T-cell (primary cell): ENCODE data around the gene OSBPL10. TPM values are rescaled to one million over a fixed set of nuclear protein-coding genes. Genes with fewer than 3 reads are reported as not detected.

ENCODE experiments used
- ATAC-seq, 4 experiments: fragments of 200-7000 bp in 3 of 4; fragments of 150-1000 bp in 1 of 4; cut with Tn5 transposase; replicated peaks in 1 of 4; 1 replicate in 3 of 4; 2 replicates in 1 of 4; pipeline ENCODE4 v1.10.0; 2021; ENCODE audit warnings: moderate library complexity in 3 of 4, mild to moderate bottlenecking in 2 of 4, moderate number of reproducible peaks in 1 of 4
- CTCF ChIA-PET, 2 donors: fragments of 300-600 bp; sonication (Branson Sonifier 250); formaldehyde crosslinking; loops; one replicate each; lab custom pipeline; 2022; ENCODE audit warnings: antibody characterized with exemption in 2 of 2; lab: Charles Lee
- POLR2A ChIA-PET, 2 donors: fragments of 300-600 bp; sonication (Branson Sonifier 250); formaldehyde crosslinking; loops; one replicate each; lab custom pipeline; 2022; ENCODE audit warnings: antibody characterized with exemption in 2 of 2; lab: Charles Lee
- DNase-seq, 35 experiments: peaks; one replicate each; pipeline versions ENCODE4 v3.0.0 to v3.0.0-alpha.2; 2013 to 2023
- H3K27ac ChIP-seq: one replicate; pipeline ENCODE4 v1.5.1; 2013; ENCODE audit warnings: low read length
- H3K27me3 ChIP-seq, 2 experiments: replicated peaks in 1 of 2; 1 replicate in 1 of 2; 2 replicates in 1 of 2; pipeline versions ENCODE4 v1.6.1 to v1.7.0; 2013; ENCODE audit warnings: low read length in 1 of 2, mixed read lengths in 1 of 2; ENCODE audit not compliant: control insufficient read depth in 2 of 2, insufficient read depth in 2 of 2; ENCODE audit errors: extremely low read depth in 1 of 2
- H3K36me3 ChIP-seq, 2 donors: 1 replicate in 1 of 2; 2 replicates in 1 of 2; pipeline versions ENCODE4 v1.6.1 to v1.7.0; 2013; ENCODE audit warnings: low read length in 1 of 2; ENCODE audit not compliant: control insufficient read depth in 2 of 2, insufficient read depth in 1 of 2; ENCODE audit errors: extremely low read depth in 1 of 2
- H3K4me1 ChIP-seq, 2 experiments: 1 replicate in 1 of 2; 2 replicates in 1 of 2; pipeline versions ENCODE4 v1.6.1 to v1.7.0; 2013; ENCODE audit warnings: low read length in 2 of 2, mixed read lengths in 1 of 2; ENCODE audit not compliant: insufficient read depth in 2 of 2, control insufficient read depth in 1 of 2; ENCODE audit errors: extremely low read depth in 1 of 2
- H3K4me3 ChIP-seq, 2 donors: 1 replicate in 1 of 2; 2 replicates in 1 of 2; pipeline versions ENCODE4 v1.5.1 to v1.7.0; 2013; ENCODE audit warnings: mild to moderate bottlenecking in 2 of 2, low read length in 1 of 2, moderate library complexity in 1 of 2; ENCODE audit not compliant: control insufficient read depth in 1 of 2; ENCODE audit errors: extremely low read depth in 1 of 2
- H3K9me3 ChIP-seq: 2 replicates; pipeline ENCODE4 v1.7.0; 2013
- H3K27ac Mint-ChIP-seq, 2 donors: one replicate each; pipeline ENCODE4 v1.8.0; 2020 to 2021; ENCODE audit warnings: mild to moderate bottlenecking in 2 of 2, mixed read lengths in 2 of 2
- H3K27me3 Mint-ChIP-seq, 2 donors: one replicate each; pipeline ENCODE4 v1.8.0; 2021 to 2022; ENCODE audit warnings: mixed read lengths in 2 of 2
- H3K36me3 Mint-ChIP-seq: one replicate; pipeline ENCODE4 v1.8.0; 2021; ENCODE audit warnings: mixed read lengths
- H3K4me1 Mint-ChIP-seq, 3 donors: one replicate each; pipeline ENCODE4 v1.8.0; 2020 to 2022; ENCODE audit warnings: mixed read lengths in 3 of 3, mild to moderate bottlenecking in 1 of 3
- H3K4me3 Mint-ChIP-seq, 3 donors: one replicate each; pipeline ENCODE4 v1.8.0; 2020 to 2022; ENCODE audit warnings: mild to moderate bottlenecking in 3 of 3, mixed read lengths in 3 of 3, moderate library complexity in 3 of 3
- H3K9me3 Mint-ChIP-seq, 3 donors: one replicate each; pipeline ENCODE4 v1.8.0; 2020 to 2022; ENCODE audit warnings: mixed read lengths in 3 of 3
- WGBS: methylation state at CpG from one replicate; pipeline ENCODE4 v1.1.5; 2013; ENCODE audit warnings: missing lambda C conversion rate; ENCODE audit not compliant: insufficient coverage; 5-methylcytosine and 5-hydroxymethylcytosine counted together
- total RNA-seq, 35 experiments: library from RNA in 6 of 35; stranded (reverse) in 6 of 35; fragments of 120-200 nt in 1 of 35; gene quantifications; one replicate each; pipeline versions ENCODE4 v1.2.1 to v1.2.4 and lab custom pipeline; 2013 to 2026

Gene OSBPL10
- total RNA-seq, 5 donors from 2014 or later (not counting 1 experiment from before 2014, with no cell fraction given) = 0.77 to 10.4 (median 2.1) TPM

DNA sequence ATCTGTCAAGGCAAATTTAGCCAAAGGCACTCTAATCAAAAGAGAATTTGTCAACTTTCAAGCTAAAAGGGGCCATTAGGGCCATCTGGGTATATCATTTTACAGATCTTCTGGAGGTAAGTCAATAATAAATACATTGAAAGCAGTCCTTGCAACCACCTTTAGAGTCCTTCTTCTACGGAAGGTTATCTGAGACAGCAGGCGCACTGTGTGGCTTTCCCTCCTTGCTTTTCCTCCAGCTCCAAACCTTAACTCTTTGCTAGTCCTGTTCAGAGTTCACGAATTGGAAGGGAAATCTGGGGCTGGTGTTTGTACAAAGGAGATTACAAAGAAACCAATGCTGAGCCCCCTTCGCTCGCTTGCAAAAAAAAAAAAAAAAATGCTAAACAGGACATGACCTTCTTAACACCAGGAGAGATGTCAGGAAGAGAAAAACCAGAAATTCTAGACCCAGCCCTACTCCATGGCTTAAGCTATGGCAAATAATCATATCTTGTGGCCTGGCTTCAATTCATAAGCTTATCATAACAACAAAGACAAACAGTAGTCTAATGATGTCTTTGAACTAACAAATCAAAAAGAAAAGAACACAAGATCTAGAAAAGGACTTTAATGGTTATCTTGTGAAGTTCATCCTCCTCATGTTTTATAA is 232.7 kb downstream of the OSBPL10 start:
- Mint-ChIP-seq H3K4me3 (no peak overlapping the region), H3K27me3 (no peaks in the 10 kb centered on the region), H3K27ac (no peak overlapping the region), H3K36me3 (no peaks in the 10 kb centered on the region), H3K4me1 (no peaks in the 10 kb centered on the region), H3K9me3 (no peaks in the 10 kb centered on the region)
- ATAC-seq (no peak), DNase-seq (no peak)
- no CpG with 5 or more reads among the region's 5 CpGs for WGBS
- H3K4me3 ChIP-seq = no peak overlapping the region
- no peaks in the 10 kb centered on the region for H3K4me1 ChIP-seq
- ChIA-PET CTCF (no interaction called here), POLR2A (interaction anchor here in 1 of 2 donors (0.6 kb wide), 1 partner anchor 60 kb away, joined by 4 read pairs; no protein-coding TSS in a partner anchor)
- H3K36me3 ChIP-seq = no peaks in the 10 kb centered on the region
- no peaks in the 10 kb centered on the region for H3K9me3 ChIP-seq
- no peak overlapping the region for H3K27ac ChIP-seq
- peaks cover 0 to 3% of the 10 kb centered on the region in 2 experiments for H3K27me3 ChIP-seq

DNA sequence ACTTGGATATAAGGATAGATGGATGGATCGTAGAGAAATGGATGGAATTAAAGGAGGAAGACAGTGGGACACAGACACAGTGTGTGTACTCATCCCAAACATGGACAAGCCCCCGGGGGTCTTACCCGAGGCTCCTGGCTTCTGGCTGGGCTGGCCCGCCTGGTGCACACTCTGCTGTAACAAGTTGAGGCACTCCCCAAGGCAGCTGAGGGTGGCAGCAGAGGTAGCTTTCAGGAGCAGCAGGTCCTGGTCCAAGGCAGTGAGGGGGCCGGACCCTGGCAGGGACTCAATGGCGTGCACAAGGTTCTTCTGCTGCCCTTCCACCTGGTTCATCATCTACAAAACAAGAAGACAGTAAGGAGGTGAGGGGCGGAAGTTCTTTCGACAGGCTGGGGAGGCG is 233.3 kb downstream of the OSBPL10 start:
- no peak overlapping the region for H3K4me3 Mint-ChIP-seq
- no peaks in the 10 kb centered on the region for H3K36me3 Mint-ChIP-seq
- no peaks in the 10 kb centered on the region for H3K4me1 Mint-ChIP-seq
- no peak overlapping the region for H3K27ac Mint-ChIP-seq
- Histone ChIP-seq H3K27me3 (peaks cover 0 to 3% of the 10 kb centered on the region in 2 experiments), H3K9me3 (no peaks in the 10 kb centered on the region), H3K36me3 (peaks cover 0 to 4% of the 10 kb centered on the region in 2 donors), H3K4me1 (no peaks in the 10 kb centered on the region), H3K4me3 (no peak overlapping the region), H3K27ac (no peak overlapping the region)
- POLR2A ChIA-PET = no interaction called here
- no peak for ATAC-seq
- CTCF ChIA-PET = no interaction called here
- H3K27me3 Mint-ChIP-seq = no peaks in the 10 kb centered on the region
- H3K9me3 Mint-ChIP-seq = no peaks in the 10 kb centered on the region
- no peak for DNase-seq
- WGBS = 95% methylated on average over 3 of the region's 9 CpGs

DNA sequence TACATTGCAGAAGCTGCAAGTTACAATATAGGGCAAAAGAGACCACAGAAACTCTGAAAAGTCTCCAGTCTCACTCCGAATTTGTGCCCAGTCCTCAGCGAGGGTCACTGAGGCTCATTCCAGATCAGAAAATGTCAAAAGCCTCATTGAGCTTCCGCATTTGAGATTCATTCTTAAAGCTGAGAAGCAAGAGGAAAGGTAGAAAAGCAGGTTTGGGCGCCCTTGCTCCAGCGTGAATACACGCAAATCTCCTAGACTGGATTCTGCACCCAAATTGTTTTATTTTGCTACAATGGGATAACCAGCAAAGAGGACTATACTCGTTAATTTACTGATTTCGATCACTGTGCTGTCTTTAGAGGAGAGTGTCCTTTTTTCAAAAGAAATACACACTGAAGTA is 236.1 kb downstream of the OSBPL10 start:
- ChIA-PET CTCF (no interaction called here), POLR2A (no interaction called here)
- Histone ChIP-seq H3K27ac (no peak overlapping the region), H3K4me1 (no peaks in the 10 kb centered on the region), H3K36me3 (peaks cover 0 to 4% of the 10 kb centered on the region in 2 donors), H3K9me3 (no peaks in the 10 kb centered on the region), H3K4me3 (no peak overlapping the region), H3K27me3 (peaks cover 0 to 3% of the 10 kb centered on the region in 2 experiments)
- no peaks in the 10 kb centered on the region for H3K36me3 Mint-ChIP-seq
- no peak for ATAC-seq
- no peak for DNase-seq
- H3K27ac Mint-ChIP-seq = no peak overlapping the region
- H3K27me3 Mint-ChIP-seq = no peaks in the 10 kb centered on the region
- no peaks in the 10 kb centered on the region for H3K9me3 Mint-ChIP-seq
- no peak overlapping the region for H3K4me3 Mint-ChIP-seq
- WGBS = 87% methylated on average over 4 of the region's 8 CpGs
- no peaks in the 10 kb centered on the region for H3K4me1 Mint-ChIP-seq

DNA sequence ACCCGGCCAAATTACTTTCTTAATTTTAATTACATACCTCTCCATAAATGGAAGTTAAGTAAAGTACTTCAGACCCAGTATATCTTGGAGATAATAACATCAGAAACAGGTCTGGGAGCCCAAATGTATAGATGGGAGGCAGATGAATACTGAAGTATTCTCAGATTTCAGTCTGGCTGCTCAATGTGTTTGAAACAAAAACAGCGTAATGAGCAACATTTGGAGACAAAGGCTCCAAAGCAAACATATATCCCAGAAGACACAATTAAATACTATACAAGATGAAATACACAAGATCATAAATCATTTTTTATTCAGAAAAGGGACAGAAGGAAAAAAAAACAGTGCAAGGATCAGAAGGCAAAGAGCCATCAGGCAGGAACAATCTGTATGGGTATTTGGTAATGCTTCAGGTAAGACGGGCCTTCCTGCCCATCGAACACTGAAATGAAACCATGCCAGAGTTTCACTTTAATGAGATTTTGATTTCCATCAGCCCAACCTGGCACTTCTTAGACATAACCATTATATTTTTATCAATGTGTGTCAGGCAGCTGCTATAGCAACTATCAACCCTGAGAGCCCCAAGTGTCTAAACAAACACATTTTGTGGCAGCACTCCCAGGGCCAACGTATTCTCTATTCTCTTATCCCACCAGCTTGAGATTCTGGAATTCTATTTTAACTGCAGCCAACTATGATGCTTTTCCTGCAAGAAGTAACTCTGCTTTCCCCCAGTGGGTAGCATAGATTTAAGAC is 237.6 kb downstream of the OSBPL10 start:
- CTCF ChIA-PET = interaction anchor here in 1 of 2 donors (1.1 kb wide), 1 partner anchor 20 kb away, joined by 3 read pairs; no protein-coding TSS in a partner anchor
- DNase-seq (no peak), ATAC-seq (no peak)
- no peak overlapping the region for H3K27ac ChIP-seq
- Mint-ChIP-seq H3K4me1 (no peaks in the 10 kb centered on the region), H3K27ac (no peak overlapping the region), H3K9me3 (no peaks in the 10 kb centered on the region), H3K36me3 (no peaks in the 10 kb centered on the region), H3K4me3 (no peak overlapping the region), H3K27me3 (no peaks in the 10 kb centered on the region)
- no CpG with 5 or more reads among the region's 5 CpGs for WGBS
- peaks cover 0 to 4% of the 10 kb centered on the region in 2 donors for H3K36me3 ChIP-seq
- no peak overlapping the region for H3K4me3 ChIP-seq
- POLR2A ChIA-PET = no interaction called here
- no peaks in the 10 kb centered on the region for H3K9me3 ChIP-seq
- no peaks in the 10 kb centered on the region for H3K4me1 ChIP-seq
- H3K27me3 ChIP-seq = peaks cover 0 to 3% of the 10 kb centered on the region in 2 experiments

DNA sequence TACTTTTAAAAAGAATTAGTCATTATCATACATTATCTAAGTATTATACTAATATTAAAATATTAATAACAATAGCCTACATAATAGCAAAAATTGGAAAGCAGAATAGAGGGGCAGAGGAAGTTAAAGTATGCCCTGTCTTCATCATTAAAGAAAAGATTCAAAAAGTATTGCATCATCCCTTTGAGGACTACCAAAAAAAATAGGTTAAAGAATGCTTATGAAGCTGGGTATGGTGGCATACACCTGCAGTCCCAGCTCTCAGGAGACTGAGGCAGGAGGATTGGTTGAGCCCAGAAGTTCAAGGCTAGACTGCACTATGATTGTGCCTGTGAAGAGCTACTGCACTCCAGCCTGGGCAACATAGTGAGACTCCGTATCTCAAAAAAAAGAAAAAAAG is 240.7 kb downstream of the OSBPL10 start:
- ATAC-seq = no peak
- H3K36me3 ChIP-seq = peaks cover 0 to 4% of the 10 kb centered on the region in 2 donors

DNA sequence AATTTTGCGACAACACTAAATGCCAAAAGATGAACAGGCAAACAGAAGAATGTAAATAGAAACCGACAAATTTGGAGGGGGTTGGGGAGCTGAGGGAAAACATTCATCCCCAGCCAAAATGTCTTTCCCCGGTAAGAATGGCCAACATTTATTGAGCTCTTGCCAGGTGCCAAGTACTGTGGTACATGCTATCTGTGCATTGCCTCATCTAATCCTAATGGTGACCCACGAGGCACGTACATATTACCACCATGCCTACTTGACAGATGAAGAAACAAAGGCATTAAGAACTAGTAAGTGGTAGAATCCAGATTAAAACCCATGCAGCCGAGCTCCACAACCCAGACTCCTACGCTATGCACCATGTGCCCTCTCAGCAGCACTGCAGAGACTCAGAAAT is 242.7 kb downstream of the OSBPL10 start:
- no CpG with 5 or more reads among the region's 7 CpGs for WGBS
- no peaks in the 10 kb centered on the region for H3K4me1 ChIP-seq
- DNase-seq (no peak), ATAC-seq (no peak)
- no peaks in the 10 kb centered on the region for H3K27me3 ChIP-seq
- H3K9me3 ChIP-seq = no peaks in the 10 kb centered on the region
- Mint-ChIP-seq H3K4me1 (no peaks in the 10 kb centered on the region), H3K27ac (no peak overlapping the region), H3K4me3 (no peak overlapping the region), H3K36me3 (no peaks in the 10 kb centered on the region), H3K9me3 (no peaks in the 10 kb centered on the region), H3K27me3 (peaks cover 4 to 5% of the 10 kb centered on the region in 2 donors)
- CTCF ChIA-PET = no interaction called here
- peaks cover 0 to 4% of the 10 kb centered on the region in 2 donors for H3K36me3 ChIP-seq
- H3K4me3 ChIP-seq = no peak overlapping the region
- POLR2A ChIA-PET = interaction anchor here in 1 of 2 donors (0.7 kb wide), 1 partner anchor 267 kb away, joined by 4 read pairs; no protein-coding TSS in a partner anchor
- no peak overlapping the region for H3K27ac ChIP-seq

More for the DNA sequence above, 240.7 kb downstream of the OSBPL10 start:
- H3K4me3 ChIP-seq = no peak overlapping the region
- H3K27ac ChIP-seq = no peak overlapping the region
- Mint-ChIP-seq H3K4me3 (no peak overlapping the region), H3K9me3 (no peaks in the 10 kb centered on the region), H3K4me1 (no peaks in the 10 kb centered on the region), H3K27me3 (peaks cover 4 to 5% of the 10 kb centered on the region in 2 donors), H3K36me3 (no peaks in the 10 kb centered on the region), H3K27ac (no peak overlapping the region)
- no peaks in the 10 kb centered on the region for H3K9me3 ChIP-seq
- DNase-seq = no peak
- POLR2A ChIA-PET = no interaction called here
- CTCF ChIA-PET = interaction anchor here in 1 of 2 donors (0.6 to 0.7 kb wide), 2 partner anchors 22 to 208 kb away, joined by 3 read pairs; partner anchors contain the start of gene STT3B
- H3K4me1 ChIP-seq = no peaks in the 10 kb centered on the region
- peaks cover 0 to 3% of the 10 kb centered on the region in 2 experiments for H3K27me3 ChIP-seq
- WGBS = no CpG with 5 or more reads among the region's 1 CpG
